NCI-H2196 (cell line): ENCODE results near the gene DNAH9.

ENCODE experiments used
- DNase-seq: peaks from one replicate; lab custom pipeline; 2025; ENCODE audit not compliant: unreplicated experiment; lab: John Stamatoyannopoulos, UW

Gene DNAH9

DNA sequence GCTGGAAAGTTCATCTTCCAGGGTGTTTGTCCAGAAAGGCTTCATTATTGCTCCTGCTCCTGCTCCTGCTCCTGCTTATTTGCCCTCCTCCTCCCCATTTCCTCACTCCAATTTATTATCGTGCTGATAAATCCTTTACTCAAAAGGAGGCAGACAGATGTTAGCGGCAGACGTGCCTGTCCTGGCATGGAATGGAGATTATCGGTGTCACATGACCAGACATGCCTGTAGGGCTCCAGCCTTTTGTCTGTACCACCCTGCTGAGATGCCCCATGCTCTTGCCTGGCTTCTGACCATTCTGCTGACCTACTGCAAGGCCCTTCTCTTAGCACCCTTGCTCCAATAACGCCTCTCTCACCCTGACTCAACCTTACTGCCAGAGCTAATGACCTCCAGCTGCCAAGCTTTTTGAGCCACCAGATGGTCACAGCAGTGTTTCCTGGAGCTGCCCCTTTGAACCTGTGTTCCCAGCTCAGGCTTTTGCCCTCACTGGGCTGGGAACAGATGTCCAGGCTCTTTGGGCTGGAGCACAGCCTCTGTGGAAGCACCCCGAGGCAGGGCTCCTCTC is 12.8 kb downstream of the DNAH9 start:
- DNase-seq = no peak

DNA sequence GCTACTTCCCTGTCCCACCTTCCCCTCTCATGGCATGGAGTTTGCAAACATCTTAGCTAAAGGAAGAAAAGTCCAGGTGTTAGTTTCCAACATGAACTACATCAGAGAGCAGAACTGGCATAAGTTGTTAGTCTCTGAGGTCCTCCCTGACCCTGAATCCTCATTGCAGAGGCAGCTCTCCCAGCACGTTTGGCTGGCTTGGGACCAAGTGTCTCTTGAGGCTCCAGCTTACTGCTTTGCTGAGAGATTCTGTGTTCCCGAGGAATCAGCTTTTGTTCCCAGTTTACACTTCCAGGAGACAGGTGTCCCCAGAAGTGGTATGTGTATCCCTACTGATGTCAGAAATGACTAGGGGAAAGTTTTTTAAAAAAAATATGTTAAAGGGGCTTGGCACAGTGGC is 14.7 kb downstream of the DNAH9 start:
- DNase-seq = no peak

DNA sequence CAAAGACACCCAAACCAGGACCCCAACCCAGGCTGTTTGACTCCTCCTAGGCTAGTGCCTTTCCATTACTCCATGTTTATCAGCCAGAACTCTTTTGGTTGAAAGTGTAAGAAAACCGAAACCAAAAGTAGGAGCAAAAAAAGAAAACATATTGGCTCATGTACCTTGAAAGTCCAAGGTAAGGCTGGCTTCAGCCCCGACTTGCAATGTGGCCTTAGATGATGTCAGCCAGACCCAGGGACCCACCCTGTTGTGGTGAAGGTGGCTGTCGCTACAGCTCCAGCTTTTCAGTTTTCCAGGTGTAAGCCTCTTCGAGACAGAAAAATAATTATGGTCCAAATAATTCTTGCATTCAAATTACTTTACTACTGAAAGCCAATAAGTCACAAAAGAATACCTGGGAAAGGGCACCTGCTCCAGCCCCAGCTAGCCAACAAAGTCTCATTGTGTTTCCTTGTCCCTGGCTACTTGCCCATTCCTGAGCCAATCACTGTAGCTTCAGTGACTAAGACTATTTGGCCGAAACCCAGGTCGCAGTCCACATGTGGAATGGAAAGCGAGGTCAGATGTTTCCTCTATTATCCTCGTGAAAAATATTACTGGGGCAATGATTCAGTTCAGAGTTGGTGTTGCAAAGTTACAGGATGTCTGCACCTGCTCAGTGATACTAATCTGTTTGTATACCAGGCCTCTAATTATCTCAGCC is 20.7 kb downstream of the DNAH9 start:
- peak; percentile 18 for DNase-seq

DNA sequence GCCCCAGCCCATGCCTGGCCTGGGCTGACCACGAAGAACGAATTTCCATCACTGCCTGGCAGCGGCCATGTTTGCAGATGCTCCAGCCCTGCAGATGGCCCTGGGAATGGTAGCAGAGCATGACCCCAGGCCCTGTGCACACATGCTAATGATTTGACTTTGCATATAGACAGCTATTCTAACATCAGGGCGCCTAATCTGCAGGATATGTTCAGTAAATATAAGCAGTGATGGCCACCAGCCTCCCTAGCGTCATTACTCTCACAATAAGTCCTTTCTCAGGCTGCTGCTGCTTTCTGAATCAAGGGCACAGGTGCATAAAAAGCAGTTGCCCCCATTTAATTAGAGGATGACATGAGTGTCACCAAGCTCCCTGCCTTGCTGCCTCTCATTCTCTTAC is 24.2 kb downstream of the DNAH9 start:
- DNase-seq = no peak

DNA sequence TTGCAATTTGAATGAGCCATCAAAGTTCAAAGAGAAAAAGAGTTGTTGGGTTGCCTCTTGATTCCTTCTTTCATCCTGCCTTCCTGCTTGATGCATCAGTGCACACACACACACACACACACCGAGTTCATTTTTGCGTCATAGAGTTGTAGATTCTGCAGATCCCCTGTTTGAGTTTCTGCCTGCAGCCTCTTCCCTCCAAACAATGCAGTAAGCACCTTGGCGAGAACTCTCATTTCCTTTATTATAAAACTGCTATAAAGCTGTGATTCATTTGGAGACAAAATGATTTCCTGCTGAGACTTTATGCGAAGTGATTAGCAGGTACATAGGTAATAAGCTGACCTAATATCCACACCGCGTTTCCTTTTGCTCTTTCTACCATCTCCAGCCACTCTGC is 26.7 kb downstream of the DNAH9 start:
- no peak for DNase-seq

DNA sequence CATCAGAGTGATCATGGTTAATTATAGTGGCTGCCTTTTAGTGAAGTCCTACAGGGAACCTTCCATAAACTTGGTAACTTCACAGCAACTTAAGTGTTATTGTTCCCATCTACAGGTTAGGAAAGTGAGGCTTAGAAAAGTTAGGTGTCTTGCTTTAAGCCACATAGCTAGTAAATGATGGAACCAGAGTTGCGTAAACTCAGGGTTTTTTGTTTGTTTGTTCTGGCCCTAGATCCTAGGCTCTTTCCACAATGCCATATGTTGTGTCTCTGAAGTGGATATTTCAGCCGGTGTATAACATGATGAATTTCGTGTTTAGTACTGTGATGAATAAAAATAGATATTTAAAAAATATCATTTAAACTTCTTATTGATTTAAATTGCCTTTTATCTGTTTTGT is 27.6 kb downstream of the DNAH9 start:
- DNase-seq = no peak

DNA sequence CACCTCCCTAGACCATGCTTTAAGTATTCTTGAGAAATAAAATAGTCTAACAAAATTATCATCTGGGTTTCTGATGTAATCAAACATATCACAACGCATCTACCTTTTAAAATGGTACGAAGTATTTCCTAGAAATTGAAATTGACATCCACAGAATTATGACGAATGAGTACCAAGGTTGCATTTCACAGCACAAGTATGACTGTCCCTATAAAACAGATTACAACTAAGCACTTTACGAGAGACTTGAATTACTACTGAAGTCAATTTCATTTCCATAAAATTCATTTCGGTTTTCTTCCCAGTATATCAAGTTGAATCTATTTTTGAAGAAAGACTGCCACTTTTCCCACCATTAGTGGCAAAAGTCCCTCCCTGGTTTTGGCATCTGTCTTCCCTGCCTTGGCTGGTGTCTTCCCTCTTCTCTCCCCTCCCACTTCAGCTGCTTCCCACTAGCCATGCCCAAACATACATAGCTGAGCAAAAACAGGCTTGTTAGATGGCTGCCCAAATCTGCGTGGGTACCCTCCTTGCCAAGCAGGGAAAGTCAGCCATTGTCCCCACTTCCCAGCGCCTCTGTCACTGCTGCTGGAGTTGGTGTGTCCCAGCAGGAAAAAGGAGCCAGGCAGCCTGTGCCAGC is 29.2 kb downstream of the DNAH9 start:
- no peak for DNase-seq

DNA sequence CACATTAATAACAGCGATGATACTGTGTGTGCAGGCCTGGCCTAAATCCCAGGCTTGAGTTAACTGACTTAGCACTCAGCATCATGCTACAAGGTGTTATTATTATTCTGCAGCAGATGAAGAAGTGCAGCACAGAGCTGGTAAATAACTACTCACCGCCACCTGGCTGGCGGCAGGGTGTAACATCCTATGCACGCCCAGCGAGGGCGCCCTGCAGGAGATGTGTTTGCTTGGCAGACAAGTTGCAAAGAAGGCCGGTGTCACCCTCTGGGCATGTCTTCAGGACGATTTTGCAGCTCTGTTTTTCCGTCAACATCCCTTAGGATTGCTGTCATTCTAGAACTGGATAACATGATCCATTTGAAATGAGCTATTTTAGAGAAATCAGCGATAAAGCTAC is 30.1 kb downstream of the DNAH9 start:
- DNase-seq = no peak

DNA sequence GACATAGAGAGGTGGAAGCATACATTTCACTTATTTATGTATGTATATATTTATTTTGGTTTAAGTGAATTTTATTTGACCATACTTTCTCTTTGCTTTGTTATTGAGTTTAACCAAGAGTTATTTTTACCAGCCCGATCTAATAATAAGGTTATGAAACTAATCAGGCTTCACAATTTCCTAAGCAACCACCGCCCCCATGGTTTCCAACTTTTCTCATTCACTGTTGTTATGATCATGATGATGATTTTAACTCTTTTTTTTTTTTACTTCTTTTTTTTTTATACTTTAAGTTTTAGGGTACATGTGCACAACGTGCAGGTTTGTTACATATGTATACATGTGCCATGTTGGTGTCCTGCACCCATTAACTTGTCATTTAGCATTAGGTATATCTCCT is 30.6 kb downstream of the DNAH9 start:
- DNase-seq = no peak

DNA sequence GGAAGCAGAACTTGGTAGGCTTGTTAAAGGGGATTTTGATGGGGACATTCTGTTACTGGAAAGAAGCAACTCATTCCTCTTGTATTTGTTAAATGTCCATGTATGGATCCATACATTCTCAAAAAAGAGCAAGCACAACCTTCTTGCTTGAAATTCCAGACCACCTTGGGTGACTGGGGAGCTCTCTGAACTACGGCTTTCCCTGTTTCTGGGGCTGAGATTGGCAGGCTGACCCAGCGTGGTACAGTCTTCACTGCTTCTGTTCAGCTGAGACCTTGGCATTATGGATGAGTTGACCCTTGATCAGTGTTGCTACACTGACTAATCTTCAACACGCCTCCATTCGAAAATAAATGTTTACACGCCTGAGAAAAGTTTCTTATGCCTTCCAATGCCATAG is 38.5 kb downstream of the DNAH9 start:
- DNase-seq = no peak

DNA sequence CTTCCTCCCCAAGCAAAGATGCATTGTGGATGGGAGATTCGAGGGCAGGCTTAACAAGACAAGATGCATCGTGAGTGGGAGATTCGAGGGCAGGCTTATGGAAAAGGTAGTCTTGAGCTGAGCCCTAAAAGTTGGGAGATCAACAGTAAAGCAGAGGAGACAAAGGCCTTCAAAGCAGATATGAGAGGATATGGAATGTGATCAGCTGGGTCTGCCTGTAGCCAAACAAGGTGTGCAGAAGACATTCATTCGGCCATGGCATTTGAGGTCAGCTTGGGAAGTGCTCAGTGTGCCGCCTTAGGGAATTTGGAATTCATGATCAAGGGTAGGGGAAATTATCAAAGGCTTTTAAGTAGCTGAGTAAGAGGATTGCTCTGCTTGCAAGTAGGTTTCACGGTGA is 39.5 kb downstream of the DNAH9 start:
- no peak for DNase-seq

DNA sequence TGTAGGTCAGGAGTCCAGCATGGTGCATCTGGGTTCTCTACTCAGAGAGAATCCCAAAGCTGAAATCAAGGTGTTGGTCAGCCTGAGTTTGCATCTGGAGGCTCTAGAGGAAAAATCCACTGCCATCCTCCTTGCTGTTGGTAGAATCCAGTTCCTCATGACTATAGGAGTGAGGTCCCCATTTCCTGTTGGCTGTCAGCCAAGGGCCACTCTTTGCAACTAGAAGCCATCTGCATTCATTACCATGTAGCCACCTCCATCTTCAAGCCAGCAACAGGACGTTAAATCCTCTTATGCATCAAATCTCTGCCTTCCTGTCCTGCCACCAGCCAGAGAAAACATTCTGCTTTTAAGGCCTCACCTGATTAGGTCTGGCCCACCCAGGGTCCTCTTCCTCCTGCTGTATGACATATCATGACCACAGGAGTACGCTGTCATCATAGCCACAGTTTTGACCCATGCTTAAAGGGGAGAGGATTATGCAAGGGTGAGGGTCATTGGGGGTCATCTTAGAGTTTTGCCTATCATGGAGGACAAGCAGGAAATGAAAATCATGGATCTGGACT is 40.5 kb downstream of the DNAH9 start:
- DNase-seq = no peak

DNA sequence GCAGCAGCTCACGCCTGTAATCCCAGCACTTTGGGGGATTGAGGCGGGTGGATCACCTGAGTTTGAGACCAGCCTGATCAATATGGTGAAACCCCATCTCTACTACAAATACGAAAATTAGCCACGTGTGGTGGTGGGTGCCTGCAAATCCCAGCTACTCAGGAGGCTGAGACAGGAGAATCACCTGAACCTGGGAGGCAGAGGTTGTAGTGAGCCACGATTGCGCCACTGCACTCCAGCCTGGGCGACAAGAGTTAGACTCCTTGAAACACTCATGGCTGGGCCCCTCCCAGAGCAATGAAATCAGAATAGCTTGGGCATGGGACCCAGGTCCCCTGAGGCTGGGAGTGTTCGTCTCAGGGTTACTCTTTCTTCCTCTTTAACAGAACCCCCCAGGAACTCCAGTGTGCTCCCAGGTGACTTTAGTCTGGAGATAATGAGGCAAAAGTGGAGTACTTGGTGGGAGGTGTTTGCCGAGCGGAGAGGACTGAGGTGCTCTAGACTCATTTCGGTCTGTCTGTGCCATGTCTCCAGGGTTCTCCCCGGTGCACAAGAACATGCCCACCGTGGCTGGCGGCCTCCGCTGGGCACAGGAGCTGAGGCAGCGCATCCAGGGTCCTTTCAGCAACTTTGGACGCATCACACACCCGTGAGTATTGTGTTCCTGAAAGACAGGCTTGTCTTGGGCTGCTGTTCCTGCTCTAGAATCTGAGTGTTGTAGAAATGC is 41.6 kb downstream of the DNAH9 start:
- no peak for DNase-seq

DNA sequence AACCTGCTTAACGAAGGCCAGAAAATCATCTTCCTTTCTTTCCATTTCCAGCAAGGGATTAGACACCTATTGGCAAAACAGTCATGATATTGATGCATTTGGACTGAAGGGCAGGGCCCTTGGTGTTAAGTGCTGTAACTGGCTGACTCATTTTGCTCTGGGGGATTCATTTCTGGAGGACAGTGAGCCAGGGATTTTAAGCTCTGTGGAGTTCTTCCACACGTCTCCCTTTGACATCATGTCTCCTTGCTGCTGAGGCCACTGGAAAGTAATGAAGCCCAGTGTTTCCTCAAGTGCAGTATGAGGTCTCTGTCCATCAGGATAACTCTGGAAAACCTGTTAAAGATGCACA is 42.2 kb downstream of the DNAH9 start:
- DNase-seq = no peak

DNA sequence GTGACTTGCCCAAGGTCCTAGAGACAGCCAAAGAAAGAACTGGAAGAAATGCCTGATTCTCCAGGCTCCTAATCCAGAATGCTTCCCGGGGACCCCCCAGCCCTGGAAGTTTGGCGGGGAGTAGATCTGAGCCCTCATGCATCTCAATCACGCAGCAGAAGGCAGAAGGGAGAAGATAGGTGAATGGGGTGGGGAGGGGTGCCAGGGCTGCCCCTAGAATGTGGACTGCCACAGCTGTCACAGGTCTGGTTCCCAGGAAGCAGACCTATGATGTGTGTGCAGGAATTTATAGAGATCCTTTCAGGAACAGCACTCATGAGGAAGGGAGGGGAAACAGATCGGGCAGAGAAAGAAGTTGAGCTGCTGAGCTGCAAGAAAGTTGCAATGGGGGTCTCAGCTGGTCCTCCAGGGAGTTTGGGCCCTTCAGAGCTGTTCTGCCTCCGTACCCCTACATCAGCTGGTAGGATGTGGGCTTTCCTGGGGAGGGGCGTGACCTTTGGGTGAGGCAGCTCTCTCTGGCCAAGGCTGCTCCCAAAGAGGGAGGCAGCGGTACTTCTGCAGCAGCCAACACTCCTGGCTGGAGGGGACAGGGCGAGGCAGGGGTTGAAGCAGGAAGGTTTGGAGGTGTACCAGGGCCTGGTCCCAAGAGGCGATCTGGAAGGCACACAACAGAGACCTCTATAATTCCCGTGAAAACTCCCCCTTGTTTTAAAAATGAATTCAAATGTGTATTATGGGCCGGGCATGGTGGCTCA is 43.4 kb downstream of the DNAH9 start:
- no peak for DNase-seq

DNA sequence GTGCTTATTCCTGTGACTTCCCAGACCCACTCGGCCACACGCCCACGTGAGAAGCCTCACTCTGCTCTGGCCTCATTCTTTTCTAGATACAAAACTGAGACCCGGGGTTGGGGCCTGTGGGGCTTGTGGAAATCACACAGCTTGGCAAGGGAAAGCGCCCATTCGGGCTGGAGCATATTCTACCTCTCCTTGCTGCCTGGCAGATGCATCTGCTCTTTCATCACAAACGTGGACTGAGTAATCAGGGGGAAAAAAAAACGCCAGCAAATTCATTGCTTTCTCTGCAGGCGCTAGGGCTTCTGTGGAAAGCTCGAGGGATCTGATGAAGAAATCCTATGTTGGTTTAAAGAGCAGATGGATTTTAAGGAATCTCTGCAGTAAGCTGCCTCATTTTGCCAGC is 44.4 kb downstream of the DNAH9 start:
- no peak for DNase-seq

DNA sequence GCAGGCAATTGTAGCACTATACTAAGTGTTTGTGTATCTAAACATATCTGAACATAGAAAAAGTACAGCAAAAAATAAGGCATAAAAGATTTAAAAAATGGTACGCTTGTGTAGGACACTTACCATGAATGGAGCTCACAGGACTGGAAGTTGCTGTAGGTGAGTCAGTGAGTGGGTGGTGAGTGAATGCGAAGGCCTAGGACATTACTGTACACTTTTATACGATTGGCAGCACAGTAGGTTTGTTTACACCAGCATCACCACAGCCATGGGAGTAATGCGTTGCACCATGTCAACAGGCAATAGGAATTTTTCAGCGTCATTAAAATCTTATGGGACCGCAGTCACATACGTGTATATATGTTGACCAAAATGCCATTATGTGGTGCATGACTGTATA is 45.6 kb downstream of the DNAH9 start:
- DNase-seq = no peak

DNA sequence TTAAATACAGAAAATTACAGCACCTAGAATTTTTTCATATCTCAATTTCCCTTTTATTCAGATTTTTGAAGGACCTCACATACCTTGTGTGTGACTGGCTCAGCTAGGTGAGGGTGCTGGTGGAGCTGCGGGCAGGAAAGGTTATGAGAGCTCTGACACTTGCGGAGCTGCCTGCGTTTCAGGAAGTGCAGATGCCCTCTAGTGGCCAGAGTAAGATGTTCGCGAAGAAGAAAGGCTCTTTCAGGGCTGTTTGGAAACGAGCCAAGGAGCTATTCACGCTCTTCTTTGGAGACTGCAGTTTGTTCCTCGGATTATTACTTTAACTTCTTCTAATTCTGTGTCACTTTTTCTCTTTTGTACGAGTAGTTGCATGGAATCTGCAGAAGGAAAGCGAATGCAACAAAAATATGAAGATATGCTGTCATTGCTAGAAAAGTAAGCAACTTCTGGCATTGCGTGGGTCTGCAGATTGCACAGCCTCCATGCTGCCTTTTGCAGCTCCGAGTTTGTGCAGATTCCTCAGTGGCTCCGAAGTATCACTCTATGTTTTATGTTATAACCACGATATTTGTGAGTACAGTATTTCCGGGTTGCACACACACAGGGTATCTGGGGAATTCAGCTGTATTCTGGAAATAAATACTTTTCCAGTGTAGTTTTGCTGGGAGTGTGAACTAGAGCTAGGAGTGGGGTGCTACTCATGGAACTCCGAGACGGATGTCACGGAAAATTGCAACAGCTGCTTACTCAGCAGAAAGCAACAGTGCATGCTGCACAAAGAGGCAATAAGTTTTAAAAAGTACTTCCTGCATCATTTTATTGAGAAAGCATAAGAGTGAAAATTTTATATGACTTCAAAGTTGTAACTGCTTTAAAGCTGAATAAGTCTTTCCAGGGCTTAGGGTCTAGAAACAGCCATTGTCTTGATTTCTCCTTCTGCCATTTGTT is 46.3 kb downstream of the DNAH9 start:
- peak; percentile 63 for DNase-seq

DNA sequence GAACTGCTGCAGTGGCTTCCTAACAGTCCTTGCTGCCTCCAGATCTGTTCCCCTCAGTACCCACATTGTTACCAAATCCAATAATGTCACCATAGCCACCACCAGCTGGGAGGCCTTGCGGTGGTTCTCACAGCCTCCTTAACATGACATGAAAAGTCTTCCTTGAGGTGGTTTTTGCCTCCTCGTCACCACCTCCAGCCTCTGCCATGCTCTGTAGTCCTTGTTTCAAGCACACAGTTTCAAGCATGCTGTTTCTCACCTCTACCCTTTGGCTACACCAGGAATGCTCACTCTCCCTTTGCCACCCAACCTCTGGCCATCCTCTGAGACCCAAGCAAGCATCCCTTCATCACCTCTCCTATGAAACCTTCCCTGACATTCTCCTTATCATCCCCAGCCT is 47.2 kb downstream of the DNAH9 start:
- DNase-seq = no peak

DNA sequence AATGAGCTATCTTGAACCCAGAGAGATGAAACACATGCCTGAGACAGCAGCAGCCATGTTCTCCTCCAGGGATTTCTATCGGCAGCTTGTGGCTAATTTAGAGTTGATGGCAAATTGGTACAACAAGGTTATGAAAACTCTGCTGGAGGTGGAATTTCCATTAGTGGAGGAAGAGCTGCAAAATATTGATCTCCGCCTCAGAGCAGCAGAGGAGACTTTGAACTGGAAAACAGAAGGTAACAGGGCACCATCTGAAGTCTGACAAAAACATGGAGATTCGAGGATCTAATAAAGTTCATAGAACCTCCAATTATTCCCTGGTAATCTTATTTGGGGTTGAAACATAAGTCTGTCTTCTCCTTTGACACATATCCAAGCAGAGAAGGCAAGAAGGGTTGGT is 52.8 kb downstream of the DNAH9 start:
- no peak for DNase-seq
